Bronchial epithelial cell (primary cell): Measurements from ENCODE around the gene ATG12. TPM values are rescaled to one million over a fixed set of nuclear protein-coding genes. Genes with fewer than 3 reads are reported as not detected.

ENCODE experiments used
- DNase-seq: peaks from one replicate; pipeline ENCODE4 v3.0.0-alpha.2; 2010; ENCODE audit warnings: low read depth
- FAIRE-seq: peaks from 2 replicates; lab custom pipeline; 2011; peaks lifted over from hg19 to GRCh38; lab: Jason Lieb, UNC
- H3K27me3 ChIP-seq: 2 replicates; pipeline ENCODE4 v1.5.1; 2011; ENCODE audit warnings: low read length; ENCODE audit not compliant: control insufficient read depth, insufficient read depth
- H3K36me3 ChIP-seq: 2 replicates; pipeline ENCODE4 v1.5.1; 2011; ENCODE audit warnings: low read length; ENCODE audit not compliant: control insufficient read depth, insufficient read depth
- H3K4me3 ChIP-seq: 2 replicates; pipeline ENCODE4 v1.5.1; 2011; ENCODE audit warnings: mild to moderate bottlenecking, low read depth, low read length, control low read depth
- CTCF ChIP-seq: IDR thresholded peaks from 2 replicates; pipeline ENCODE4 v1.5.1; 2011; ENCODE audit warnings: mild to moderate bottlenecking, moderate library complexity, low read length, control low read depth, inconsistent platforms; ENCODE audit not compliant: insufficient read depth, severe bottlenecking
- total RNA-seq: library from RNA; depleted of rRNA; stranded (reverse); fragments of >200 nt; gene quantifications from 2 replicates; pipeline ENCODE4 v1.2.1, GENCODE V29; 2014

Gene ATG12
- total RNA-seq, 1 donor from 2014 or later, result 45.5 TPM

- TF ChIP-seq CTCF, result no peak
- H3K27me3 ChIP-seq, result no peaks in the 10 kb centered on the region
- no peaks in the 10 kb centered on the region for H3K36me3 ChIP-seq
- no peak overlapping the region for H3K4me3 ChIP-seq
- no peak for DNase-seq
- no peak for FAIRE-seq
Observed at GRCh38 chr5:115788440-115788839, 52.9 kb downstream of the ATG12 start.

GRCh38 chr5:115787426-115787825 is 53.9 kb downstream of the ATG12 start:
- DNase-seq (no peak), FAIRE-seq (no peak)
- H3K36me3 ChIP-seq, result no peaks in the 10 kb centered on the region
- no peaks in the 10 kb centered on the region for H3K27me3 ChIP-seq
- H3K4me3 ChIP-seq, result no peak overlapping the region
- TF ChIP-seq CTCF, result no peak

- no peak for FAIRE-seq
- no peak for TF ChIP-seq CTCF
- H3K4me3 ChIP-seq, result no peak overlapping the region
- H3K36me3 ChIP-seq, result no peaks in the 10 kb centered on the region
- no peak for DNase-seq
- H3K27me3 ChIP-seq, result no peaks in the 10 kb centered on the region
Observed at GRCh38 chr5:115785381-115786065, 55.8 kb downstream of the ATG12 start.

- no peaks in the 10 kb centered on the region for H3K27me3 ChIP-seq
- H3K36me3 ChIP-seq, result no peaks in the 10 kb centered on the region
- DNase-seq (no peak), FAIRE-seq (no peak)
- H3K4me3 ChIP-seq, result no peak overlapping the region
- no peak for TF ChIP-seq CTCF
Observed at GRCh38 chr5:115778417-115778816, 62.9 kb downstream of the ATG12 start.

Other genes starting within 250 kb of the ATG12 start
- gene TICAM2, start 239.1 kb downstream of the ATG12 start, total RNA-seq, result 0.26 and 0.38 TPM in 2 replicates
- 68.9 and 102 TPM in 2 replicates for gene TMED7, start 215.5 kb downstream of the ATG12 start, total RNA-seq
- gene CDO1, start 24.9 kb downstream of the ATG12 start, total RNA-seq, result not detected in 2 replicates
- 104 and 117 TPM in 2 replicates for gene AP3S1, start 370 bp upstream of the ATG12 start, total RNA-seq
- 0.26 and 0.38 TPM in 2 replicates for gene LVRN, start 120.9 kb upstream of the ATG12 start, total RNA-seq
- gene ARL14EPL, start 190.9 kb upstream of the ATG12 start, total RNA-seq, result not detected in 2 replicates
- 29.1 and 30.3 TPM in 2 replicates for gene COMMD10, start 243.5 kb upstream of the ATG12 start, total RNA-seq